Neural cell (in vitro differentiated cells): Measurements from ENCODE around the gene MYL12A. TPM values are rescaled to one million over a fixed set of nuclear protein-coding genes. Genes with fewer than 3 reads are reported as not detected.

ENCODE experiments used
- H2AFZ ChIP-seq: fragments of 200-600, 300-800 bp; sonication (generic), shearing (Covaris generic); 2 replicates; pipeline ENCODE4 v1.6.0; 2014; ENCODE audit warnings: low read depth, mild to moderate bottlenecking, antibody characterized with exemption, low read length, moderate library complexity
- H3F3A ChIP-seq: fragments of 200-600 bp; shearing (Covaris generic); 2 replicates; pipeline ENCODE4 v1.6.1; 2016; ENCODE audit warnings: mild to moderate bottlenecking, moderate library complexity, mixed read lengths, antibody characterized with exemption, low read length; ENCODE audit not compliant: insufficient read depth, poor library complexity, severe bottlenecking
- H3K27ac ChIP-seq: fragments of 200-600, 300-800 bp; sonication (generic), shearing (Covaris generic); 2 replicates; pipeline ENCODE4 v1.5.1; 2014; ENCODE audit warnings: mild to moderate bottlenecking, low read length, moderate library complexity
- H3K27me3 ChIP-seq: fragments of 300-800, 200-600 bp; sonication (generic), shearing (Covaris generic); 2 replicates; pipeline ENCODE4 v1.6.0; 2014; ENCODE audit warnings: mild to moderate bottlenecking, low read depth, low read length, moderate library complexity; ENCODE audit not compliant: insufficient read depth
- H3K36me3 ChIP-seq: fragments of 300-800, 200-600 bp; sonication (generic), shearing (Covaris generic); 2 replicates; pipeline ENCODE4 v1.5.1; 2014; ENCODE audit warnings: mild to moderate bottlenecking, antibody characterized with exemption, low read length, moderate library complexity; ENCODE audit not compliant: insufficient read depth
- H3K4me2 ChIP-seq: fragments of 300-800, 200-600 bp; sonication (generic), shearing (Covaris generic); 2 replicates; pipeline ENCODE4 v1.6.0; 2014; ENCODE audit warnings: mild to moderate bottlenecking, low read length
- H3K4me3 ChIP-seq: fragments of 300-800, 200-600 bp; sonication (generic), shearing (Covaris generic); 2 replicates; pipeline ENCODE4 v1.5.1; 2014; ENCODE audit warnings: mild to moderate bottlenecking, low read length, moderate library complexity
- H3K79me2 ChIP-seq: fragments of 200-600 bp; shearing (Covaris generic); replicated peaks from 2 replicates; pipeline ENCODE4 v1.6.0; 2014; ENCODE audit warnings: mild to moderate bottlenecking, low read length, moderate library complexity; ENCODE audit not compliant: insufficient read depth
- H3K9ac ChIP-seq: fragments of 300-800, 200-600 bp; sonication (generic), shearing (Covaris generic); 2 replicates; pipeline ENCODE4 v1.6.1; 2016; ENCODE audit warnings: mild to moderate bottlenecking, low read length, mixed read lengths
- H3K9me2 ChIP-seq: fragments of 200-600 bp; shearing (Covaris generic); 2 replicates; pipeline ENCODE4 v1.6.1; 2016; ENCODE audit warnings: mild to moderate bottlenecking, low read length, mixed read lengths; ENCODE audit not compliant: insufficient read depth
- H3K9me3 ChIP-seq: fragments of 200-600, 300-800 bp; sonication (generic), shearing (Covaris generic); 2 replicates; pipeline ENCODE4 v1.6.1; 2016; ENCODE audit warnings: mild to moderate bottlenecking, mixed run types, low read length, moderate library complexity, mixed read lengths
- H4K20me1 ChIP-seq: fragments of 200-600 bp; shearing (Covaris generic); 2 replicates; pipeline ENCODE4 v1.6.1; 2016; ENCODE audit warnings: mild to moderate bottlenecking, mixed run types; ENCODE audit not compliant: insufficient read depth
- EP300 ChIP-seq: fragments of 450-650 bp; conservative IDR thresholded peaks from 2 replicates; pipeline ENCODE4 v1.6.1; 2014; ENCODE audit warnings: antibody characterized with exemption, mild to moderate bottlenecking, moderate library complexity; ENCODE audit not compliant: poor library complexity, severe bottlenecking
- EZH2 ChIP-seq: fragments of 200-600, 300-800 bp; shearing (Covaris generic), sonication (generic); IDR thresholded peaks from 2 replicates; pipeline ENCODE4 v1.6.1; 2014; ENCODE audit warnings: antibody characterized with exemption, low read length, borderline replicate concordance, mild to moderate bottlenecking; ENCODE audit not compliant: insufficient read depth, poor library complexity, severe bottlenecking
- MXI1 ChIP-seq: fragments of 450-650 bp; conservative IDR thresholded peaks from 2 replicates; pipeline ENCODE4 v1.6.1; 2014; ENCODE audit warnings: antibody characterized with exemption, mild to moderate bottlenecking; ENCODE audit not compliant: poor library complexity, severe bottlenecking
- POLR2AphosphoS5 ChIP-seq: IDR thresholded peaks from 2 replicates; pipeline ENCODE4 v1.6.1; 2012
- RAD21 ChIP-seq: fragments of 450-650 bp; conservative IDR thresholded peaks from 2 replicates; pipeline ENCODE4 v1.6.1; 2014; ENCODE audit warnings: antibody characterized with exemption, mild to moderate bottlenecking, moderate library complexity
- SMC3 ChIP-seq: fragments of 450-650 bp; conservative IDR thresholded peaks from 2 replicates; pipeline ENCODE4 v1.6.1; 2014; ENCODE audit warnings: antibody characterized with exemption, mild to moderate bottlenecking, moderate library complexity; ENCODE audit not compliant: poor library complexity
- TAF1 ChIP-seq: IDR thresholded peaks from 2 replicates; pipeline ENCODE4 v1.6.1; 2012; ENCODE audit warnings: low read depth
- polyA plus RNA-seq: library from polyadenylated mRNA; depleted of rRNA; stranded (reverse); fragments of >200 nt; gene quantifications from 2 replicates; pipeline ENCODE4 v1.2.3, GENCODE V29; 2014
- TF ChIP-seq, protein P1 (sequence below): fragments of 450-650 bp; IDR thresholded peaks from 2 replicates; pipeline ENCODE4 v1.5.1; 2014; ENCODE audit warnings: antibody characterized with exemption, mild to moderate bottlenecking, moderate library complexity; ENCODE audit not compliant: poor library complexity, severe bottlenecking
- TF ChIP-seq, protein P2 (sequence below): IDR thresholded peaks from 2 replicates; pipeline ENCODE4 v1.6.1; 2012; ENCODE audit warnings: borderline replicate concordance

MYL12A gene
- polyA plus RNA-seq, 1 donor from 2014 or later, result 62.7 TPM

- Histone ChIP-seq H3F3A (no peaks in the 10 kb centered on the region), H3K27ac (no peak overlapping the region), H3K9me2 (no peaks in the 10 kb centered on the region), H3K4me2 (no peak overlapping the region), H3K9me3 (no peaks in the 10 kb centered on the region), H3K27me3 (no peaks in the 10 kb centered on the region), H3K36me3 (no peaks in the 10 kb centered on the region), H3K9ac (no peak overlapping the region), H3K79me2 (no peaks in the 10 kb centered on the region), H3K4me3 (no peak overlapping the region), H2AFZ (no peak overlapping the region), H4K20me1 (no peaks in the 10 kb centered on the region)
- no peak for TF ChIP-seq MXI1
- no peak for TF ChIP-seq EP300
- TF ChIP-seq, protein P1, sequence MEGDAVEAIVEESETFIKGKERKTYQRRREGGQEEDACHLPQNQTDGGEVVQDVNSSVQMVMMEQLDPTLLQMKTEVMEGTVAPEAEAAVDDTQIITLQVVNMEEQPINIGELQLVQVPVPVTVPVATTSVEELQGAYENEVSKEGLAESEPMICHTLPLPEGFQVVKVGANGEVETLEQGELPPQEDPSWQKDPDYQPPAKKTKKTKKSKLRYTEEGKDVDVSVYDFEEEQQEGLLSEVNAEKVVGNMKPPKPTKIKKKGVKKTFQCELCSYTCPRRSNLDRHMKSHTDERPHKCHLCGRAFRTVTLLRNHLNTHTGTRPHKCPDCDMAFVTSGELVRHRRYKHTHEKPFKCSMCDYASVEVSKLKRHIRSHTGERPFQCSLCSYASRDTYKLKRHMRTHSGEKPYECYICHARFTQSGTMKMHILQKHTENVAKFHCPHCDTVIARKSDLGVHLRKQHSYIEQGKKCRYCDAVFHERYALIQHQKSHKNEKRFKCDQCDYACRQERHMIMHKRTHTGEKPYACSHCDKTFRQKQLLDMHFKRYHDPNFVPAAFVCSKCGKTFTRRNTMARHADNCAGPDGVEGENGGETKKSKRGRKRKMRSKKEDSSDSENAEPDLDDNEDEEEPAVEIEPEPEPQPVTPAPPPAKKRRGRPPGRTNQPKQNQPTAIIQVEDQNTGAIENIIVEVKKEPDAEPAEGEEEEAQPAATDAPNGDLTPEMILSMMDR, result no peak
- no peak for TF ChIP-seq SMC3
- no peak for TF ChIP-seq TAF1
- TF ChIP-seq EZH2, result no peak
- no peak for TF ChIP-seq RAD21
- TF ChIP-seq, protein P2, sequence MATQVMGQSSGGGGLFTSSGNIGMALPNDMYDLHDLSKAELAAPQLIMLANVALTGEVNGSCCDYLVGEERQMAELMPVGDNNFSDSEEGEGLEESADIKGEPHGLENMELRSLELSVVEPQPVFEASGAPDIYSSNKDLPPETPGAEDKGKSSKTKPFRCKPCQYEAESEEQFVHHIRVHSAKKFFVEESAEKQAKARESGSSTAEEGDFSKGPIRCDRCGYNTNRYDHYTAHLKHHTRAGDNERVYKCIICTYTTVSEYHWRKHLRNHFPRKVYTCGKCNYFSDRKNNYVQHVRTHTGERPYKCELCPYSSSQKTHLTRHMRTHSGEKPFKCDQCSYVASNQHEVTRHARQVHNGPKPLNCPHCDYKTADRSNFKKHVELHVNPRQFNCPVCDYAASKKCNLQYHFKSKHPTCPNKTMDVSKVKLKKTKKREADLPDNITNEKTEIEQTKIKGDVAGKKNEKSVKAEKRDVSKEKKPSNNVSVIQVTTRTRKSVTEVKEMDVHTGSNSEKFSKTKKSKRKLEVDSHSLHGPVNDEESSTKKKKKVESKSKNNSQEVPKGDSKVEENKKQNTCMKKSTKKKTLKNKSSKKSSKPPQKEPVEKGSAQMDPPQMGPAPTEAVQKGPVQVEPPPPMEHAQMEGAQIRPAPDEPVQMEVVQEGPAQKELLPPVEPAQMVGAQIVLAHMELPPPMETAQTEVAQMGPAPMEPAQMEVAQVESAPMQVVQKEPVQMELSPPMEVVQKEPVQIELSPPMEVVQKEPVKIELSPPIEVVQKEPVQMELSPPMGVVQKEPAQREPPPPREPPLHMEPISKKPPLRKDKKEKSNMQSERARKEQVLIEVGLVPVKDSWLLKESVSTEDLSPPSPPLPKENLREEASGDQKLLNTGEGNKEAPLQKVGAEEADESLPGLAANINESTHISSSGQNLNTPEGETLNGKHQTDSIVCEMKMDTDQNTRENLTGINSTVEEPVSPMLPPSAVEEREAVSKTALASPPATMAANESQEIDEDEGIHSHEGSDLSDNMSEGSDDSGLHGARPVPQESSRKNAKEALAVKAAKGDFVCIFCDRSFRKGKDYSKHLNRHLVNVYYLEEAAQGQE, result no peak
- no peak for TF ChIP-seq POLR2AphosphoS5
Observed at GRCh38 chr18:3224223-3224622, 23.4 kb upstream of the MYL12A start.

DNA sequence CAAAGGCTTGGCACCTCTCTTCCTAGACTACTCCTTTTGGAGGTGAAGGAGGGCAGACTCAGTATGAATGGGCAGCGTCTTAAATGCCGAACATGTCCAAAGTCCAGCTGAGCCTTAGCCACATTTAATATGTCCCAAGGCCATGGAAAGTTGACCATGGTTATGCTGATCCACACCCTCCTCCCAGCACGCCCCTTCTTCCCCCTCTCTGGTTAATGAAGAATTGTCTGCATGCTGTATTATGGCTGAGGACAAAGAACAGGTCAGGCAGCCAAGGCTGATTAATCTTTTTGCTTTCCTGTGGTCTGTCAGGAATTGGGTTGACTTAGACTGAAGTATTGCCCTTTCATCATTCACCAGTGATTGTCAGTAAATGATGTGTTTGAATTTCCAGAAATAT is 22.0 kb upstream of the MYL12A start:
- H3K9ac ChIP-seq, result no peak overlapping the region
- H4K20me1 ChIP-seq, result no peaks in the 10 kb centered on the region
- H3K27ac ChIP-seq, result no peak overlapping the region
- H3K4me3 ChIP-seq, result no peak overlapping the region
- no peaks in the 10 kb centered on the region for H3K9me2 ChIP-seq
- H3K27me3 ChIP-seq, result no peaks in the 10 kb centered on the region
- H3K79me2 ChIP-seq, result no peaks in the 10 kb centered on the region
- H3K9me3 ChIP-seq, result no peaks in the 10 kb centered on the region
- H3K36me3 ChIP-seq, result no peaks in the 10 kb centered on the region
- H3K4me2 ChIP-seq, result no peak overlapping the region
- no peak overlapping the region for H2AFZ ChIP-seq
- TF ChIP-seq POLR2AphosphoS5 (no peak), EZH2 (no peak), EP300 (no peak), RAD21 (no peak), MXI1 (no peak), TAF1 (no peak), SMC3 (no peak)
- TF ChIP-seq, protein P2, result no peak
- TF ChIP-seq, protein P1, result no peak
- no peaks in the 10 kb centered on the region for H3F3A ChIP-seq
